HepG2 (cell line): ENCODE measurements around the gene CIBAR2. TPM values are rescaled to one million over a fixed set of nuclear protein-coding genes. Genes with fewer than 3 reads are reported as not detected.
A peak's percentile ranks its signal among the peaks of the same experiment; 100 is the strongest.

ENCODE experiments used
- FOSL2 ChIP-seq: sonication (generic); formaldehyde crosslinking; IDR thresholded peaks from 2 replicates; pipeline ENCODE4 v1.4.0; 2020; ENCODE audit warnings: missing genetic modification reagents
- FOXK1 ChIP-seq: sonication (generic); formaldehyde crosslinking; IDR thresholded peaks from 2 replicates; pipeline ENCODE4 v1.4.0; 2020; ENCODE audit warnings: low read depth, missing genetic modification reagents, borderline replicate concordance
- FOXO1 ChIP-seq: sonication (generic); formaldehyde crosslinking; IDR thresholded peaks from 2 replicates; pipeline ENCODE4 v1.4.0; 2020; ENCODE audit warnings: missing genetic modification reagents
- GABPB1 ChIP-seq: IDR thresholded peaks from 2 replicates; pipeline ENCODE4 v1.6.1; 2016; ENCODE audit warnings: mild to moderate bottlenecking, missing genetic modification reagents, moderate library complexity, missing compliant biosample characterization
- HOXA3 ChIP-seq: sonication (generic); formaldehyde crosslinking; IDR thresholded peaks from 2 replicates; pipeline ENCODE4 v1.5.0; 2020; ENCODE audit warnings: missing genetic modification reagents
- ISX ChIP-seq: sonication (generic); formaldehyde crosslinking; conservative IDR thresholded peaks from 2 replicates; pipeline ENCODE4 v1.5.0; 2020; ENCODE audit warnings: missing genetic modification reagents
- KDM1A ChIP-seq: IDR thresholded peaks from 2 replicates; pipeline ENCODE4 v1.6.1; 2016; ENCODE audit warnings: missing compliant biosample characterization
- MAFK ChIP-seq, 2 experiments: IDR thresholded peaks in 1 of 2; conservative IDR thresholded peaks in 1 of 2; 2 replicates each; pipeline ENCODE4 v1.6.1; 2011; ENCODE audit warnings: improper control_type of control experiment in 2 of 2, low read length in 2 of 2
- MIXL1 ChIP-seq: IDR thresholded peaks from 2 replicates; pipeline ENCODE4 v1.6.1; 2016
- MTF1 ChIP-seq: sonication (generic); formaldehyde crosslinking; IDR thresholded peaks from 2 replicates; pipeline ENCODE4 v1.5.0; 2020; ENCODE audit warnings: missing genetic modification reagents
- MXD1 ChIP-seq: sonication (generic); formaldehyde crosslinking; IDR thresholded peaks from 2 replicates; pipeline ENCODE4 v1.4.0; 2020; ENCODE audit warnings: mild to moderate bottlenecking, missing genetic modification reagents
- NR0B2 ChIP-seq: sonication (generic); formaldehyde crosslinking; IDR thresholded peaks from 2 replicates; pipeline ENCODE4 v1.4.0; 2020; ENCODE audit warnings: mild to moderate bottlenecking, missing genetic modification reagents
- PITX1 ChIP-seq: sonication (generic); formaldehyde crosslinking; IDR thresholded peaks from 2 replicates; pipeline ENCODE4 v1.5.1; 2020; ENCODE audit warnings: mild to moderate bottlenecking, missing genetic modification reagents
- RAD21 ChIP-seq: fragments of 450-650 bp; formaldehyde crosslinking; IDR thresholded peaks from 2 replicates; pipeline ENCODE4 v1.5.0; 2020; ENCODE audit warnings: mild to moderate bottlenecking
- RFX5 ChIP-seq: IDR thresholded peaks from 2 replicates; pipeline ENCODE4 v1.6.1; 2011; ENCODE audit warnings: low read depth, low read length, improper control_type of control experiment
- SKIL ChIP-seq: sonication (generic); formaldehyde crosslinking; IDR thresholded peaks from 2 replicates; pipeline ENCODE4 v1.8.0; 2022; ENCODE audit warnings: missing genetic modification reagents, mild to moderate bottlenecking, moderate library complexity, borderline replicate concordance
- SMAD3 ChIP-seq: sonication (generic); formaldehyde crosslinking; IDR thresholded peaks from 2 replicates; pipeline ENCODE4 v1.4.0; 2020; ENCODE audit warnings: missing genetic modification reagents
- SMC3 ChIP-seq: IDR thresholded peaks from 2 replicates; pipeline ENCODE4 v1.6.1; 2011; ENCODE audit warnings: low read length, improper control_type of control experiment
- STAG1 ChIP-seq: sonication (generic); formaldehyde crosslinking; IDR thresholded peaks from 2 replicates; pipeline ENCODE4 v1.4.0; 2020; ENCODE audit warnings: missing genetic modification reagents
- TAF1 ChIP-seq: sonication (generic); formaldehyde crosslinking; IDR thresholded peaks from 2 replicates; pipeline ENCODE4 v1.4.0; 2020; ENCODE audit warnings: missing genetic modification reagents
- TMF1 ChIP-seq: sonication (generic); formaldehyde crosslinking; IDR thresholded peaks from 2 replicates; pipeline ENCODE4 v1.8.1; 2022; ENCODE audit warnings: low read depth, missing genetic modification reagents
- ZKSCAN5 ChIP-seq: sonication (generic); formaldehyde crosslinking; IDR thresholded peaks from 2 replicates; pipeline ENCODE4 v1.5.1; 2020; ENCODE audit warnings: mild to moderate bottlenecking, missing genetic modification reagents
- ZNF18 ChIP-seq: sonication (generic); formaldehyde crosslinking; IDR thresholded peaks from 2 replicates; pipeline ENCODE4 v1.8.0; 2022; ENCODE audit warnings: mild to moderate bottlenecking, missing genetic modification reagents; ENCODE audit not compliant: insufficient replicate concordance
- ZNF329 ChIP-seq: sonication (generic); formaldehyde crosslinking; IDR thresholded peaks from 2 replicates; pipeline ENCODE4 v1.9.0; 2021; ENCODE audit warnings: low read depth, mild to moderate bottlenecking, missing genetic modification reagents
- ZNF382 ChIP-seq: sonication (generic); formaldehyde crosslinking; IDR thresholded peaks from 2 replicates; pipeline ENCODE4 v1.5.0; 2020; ENCODE audit warnings: missing genetic modification reagents, mild to moderate bottlenecking, borderline replicate concordance
- ZNF775 ChIP-seq: sonication (generic); formaldehyde crosslinking; IDR thresholded peaks from 2 replicates; pipeline ENCODE4 v1.4.0; 2020; ENCODE audit warnings: missing genetic modification reagents, mild to moderate bottlenecking, moderate library complexity, borderline replicate concordance
- ZNF788 ChIP-seq: sonication (generic); formaldehyde crosslinking; IDR thresholded peaks from 2 replicates; pipeline ENCODE4 v1.5.0; 2020; ENCODE audit warnings: mild to moderate bottlenecking, missing genetic modification reagents, borderline replicate concordance
- polyA plus RNA-seq, 8 experiments: library from polyadenylated mRNA; depleted of rRNA in 3 of 8; stranded (reverse) in 7 of 8; unstranded in 1 of 8; fragments of >200 nt; fragmentation: Illumina TruSeq in 4 of 8; extraction: Trizol in 4 of 8; gene quantifications; 2 replicates each; pipeline versions ENCODE4 v1.2.1 to v1.2.3, GENCODE V29; 2011 to 2016; ENCODE audit warnings: low read depth in 4 of 8, missing spikeins in 1 of 8, mixed read lengths in 1 of 8; ENCODE audit not compliant: insufficient read depth in 1 of 8
- total RNA-seq, 5 experiments: library from RNA; depleted of rRNA; stranded (reverse); fragments of >200 nt; fragmentation: Illumina TruSeq; extraction: Trizol; gene quantifications; 2 replicates each; pipeline ENCODE4 v1.2.3, GENCODE V29; 2016; ENCODE audit warnings: low read depth in 1 of 5

Gene CIBAR2
- total and polyA plus RNA-seq, 2 of the 13 experiments (the other 11 are each of a cell fraction or from before 2014, with no cell fraction given) = not detected

GRCh38 chr16:85086347-85087291, 25.7 kb downstream of the CIBAR2 start (continued):
- TF ChIP-seq SKIL (CRISPR knock-in tag) (no peak), RFX5 (0 out of 2 replicates have a peak, but pooled peaks have one; percentile 8), HOXA3 (peak; percentile 16; the same call in 1 of the 2 replicates), ISX (CRISPR knock-in tag) (no peak), RAD21 (CRISPR knock-in tag) (peak; percentile 64), MIXL1 (CRISPR knock-in tag) (peak; percentile 99), ZKSCAN5 (0 out of 2 replicates have a peak, but pooled peaks have one; percentile 24), MTF1 (CRISPR knock-in tag) (no peak), SMC3 (peak; percentile 85), TAF1 (CRISPR knock-in tag) (no peak), MAFK (conservative IDR thresholded peaks at IDR 0.05 in 1 of 2, IDR thresholded peaks at IDR 0.05 in 1 of 2; ENCODE audit: low read length in 2 of 2) (peak in 1 of 2 experiments; percentile 29; a peak in 1 of 4 replicates), ZNF18 (CRISPR knock-in tag) (no peak), PITX1 (CRISPR knock-in tag) (peak; percentile 85), FOXK1 (CRISPR knock-in tag) (no peak), ZNF329 (CRISPR knock-in tag) (no peak), ZNF775 (no peak), NR0B2 (0 out of 2 replicates have a peak, but pooled peaks have one; percentile 49), TMF1 (0 out of 2 replicates have a peak, but pooled peaks have one; percentile 25), MXD1 (CRISPR knock-in tag) (no peak), STAG1 (CRISPR knock-in tag) (peak; percentile 73), SMAD3 (no peak), FOXO1 (CRISPR knock-in tag) (0 out of 2 replicates have a peak, but pooled peaks have one; percentile 11), KDM1A (CRISPR knock-in tag) (no peak), GABPB1 (CRISPR knock-in tag) (peak; percentile 34; the same call in 1 of the 2 replicates), ZNF788 (CRISPR knock-in tag) (no peak), FOSL2 (peak; percentile 36), ZNF382 (CRISPR knock-in tag) (no peak)
